Fibroblast of villous mesenchyme (primary cell): ENCODE data around the gene MACROD2. TPM values are rescaled to one million over a fixed set of nuclear protein-coding genes. Genes with fewer than 3 reads are reported as not detected.

Experiments used
- DNase-seq: peaks from one replicate; pipeline ENCODE4 v3.0.0-alpha.2; 2010; ENCODE audit warnings: low read depth
- H3K4me3 ChIP-seq: 2 replicates; pipeline ENCODE4 v1.5.1; 2011; ENCODE audit warnings: low read depth, mild to moderate bottlenecking, low read length
- CTCF ChIP-seq: IDR thresholded peaks from 2 replicates; pipeline ENCODE4 v1.5.1; 2012; ENCODE audit warnings: low read depth, mild to moderate bottlenecking, low read length; ENCODE audit not compliant: insufficient read depth
- total RNA-seq: library from RNA; depleted of rRNA; stranded (reverse); fragments of >200 nt; gene quantifications from 2 replicates; pipeline ENCODE4 v1.2.3, GENCODE V29; 2012

MACROD2 gene
- total RNA-seq, 1 donor = 1.7 TPM

- TF ChIP-seq CTCF = no peak
- H3K4me3 ChIP-seq = no peak overlapping the region
- no peak for DNase-seq
Observed at GRCh38 chr20:16049529-16050093, 2054.3 kb downstream of the MACROD2 start.

GRCh38 chr20:16050366-16050765 is 2055.1 kb downstream of the MACROD2 start:
- TF ChIP-seq CTCF = no peak
- DNase-seq = no peak
- H3K4me3 ChIP-seq = no peak overlapping the region

GRCh38 chr20:16051968-16052367 is 2056.7 kb downstream of the MACROD2 start:
- no peak overlapping the region for H3K4me3 ChIP-seq
- no peak for TF ChIP-seq CTCF
- DNase-seq = no peak

- no peak for TF ChIP-seq CTCF
- H3K4me3 ChIP-seq = no peak overlapping the region
- no peak for DNase-seq
Observed at GRCh38 chr20:16052456-16052855, 2057.1 kb downstream of the MACROD2 start.

- no peak overlapping the region for H3K4me3 ChIP-seq
- DNase-seq = no peak
- TF ChIP-seq CTCF = no peak
Observed at GRCh38 chr20:16054985-16055384, 2059.7 kb downstream of the MACROD2 start.

- no peak for TF ChIP-seq CTCF
- DNase-seq = no peak
- H3K4me3 ChIP-seq = no peak overlapping the region
Observed at GRCh38 chr20:16057651-16058050, 2062.3 kb downstream of the MACROD2 start.

- no peak for DNase-seq
- H3K4me3 ChIP-seq = no peak overlapping the region
- TF ChIP-seq CTCF = no peak
Observed at GRCh38 chr20:16058268-16058667, 2063.0 kb downstream of the MACROD2 start.
